ENCODE measurements around the gene OR8I2. TPM values are rescaled to one million over a fixed set of nuclear protein-coding genes. Genes with fewer than 3 reads are reported as not detected.
"Not testable (repeated sequence)": the region's sequence is repeated elsewhere in the genome, so short reads cannot be mapped to it uniquely, and the experiment has no call there.

Gene OR8I2
- not detected in 2 replicates for total RNA-seq
- not detected for polyA plus RNA-seq (2012)

- no peak for DNase-seq (ENCODE audit: low read depth)
Observed at GRCh38 chr11:56093008-56093407, at the start of gene OR8I2. Gene OR8I2, plus strand, starts transcription at chr11:56093308. Its CDS starts 0 bp downstream, at chr11:56093308.

- DNase-seq (ENCODE audit: low read depth), result no peak
Observed at GRCh38 chr11:56045538-56045937, 47.6 kb upstream of the OR8I2 start.

GRCh38 chr11:56048480-56048879 is 44.6 kb upstream of the OR8I2 start:
- DNase-seq (ENCODE audit: low read depth), result no peak

GRCh38 chr11:56049487-56049886 is 43.6 kb upstream of the OR8I2 start:
- DNase-seq (ENCODE audit: low read depth), result no peak

- DNase-seq (ENCODE audit: low read depth), result not testable (repeated sequence)
Observed at GRCh38 chr11:56056366-56056765, 36.7 kb upstream of the OR8I2 start.

- not testable (repeated sequence) for DNase-seq (ENCODE audit: low read depth)
Observed at GRCh38 chr11:56057661-56058237, 35.4 kb upstream of the OR8I2 start.

- DNase-seq (ENCODE audit: low read depth), result not testable (repeated sequence)
Observed at GRCh38 chr11:56058260-56058780, 34.8 kb upstream of the OR8I2 start.

GRCh38 chr11:56066980-56067379 is 26.1 kb upstream of the OR8I2 start:
- no peak for DNase-seq (ENCODE audit: low read depth)

GRCh38 chr11:56089697-56090096 is 3.4 kb upstream of the OR8I2 start:
- DNase-seq (ENCODE audit: low read depth), result no peak

- no peak for DNase-seq (ENCODE audit: low read depth)
Observed at GRCh38 chr11:56103210-56103737, 10.2 kb downstream of the OR8I2 start, which contains the start of gene OR8H2. Gene OR8H2, plus strand, starts transcription at chr11:56103687. Its CDS starts 1,356 bp downstream, at chr11:56105043.

GRCh38 chr11:56122073-56122472 is 29.0 kb downstream of the OR8I2 start, which contains the start of gene OR8H3:
Gene OR8H3, plus strand, starts transcription at chr11:56122373. Its CDS starts 0 bp downstream, at chr11:56122373.
- no peak for DNase-seq (ENCODE audit: low read depth)

- DNase-seq (ENCODE audit: low read depth), result no peak
Observed at GRCh38 chr11:56140151-56140661, 47.1 kb downstream of the OR8I2 start, which contains the start of gene OR8J3. Gene OR8J3, minus strand, starts transcription at chr11:56140201. Its CDS starts 2,483 bp downstream, at chr11:56137718.

- not testable (repeated sequence) for DNase-seq (ENCODE audit: low read depth)
Observed at GRCh38 chr11:56143681-56144080, 50.6 kb downstream of the OR8I2 start.

Other genes with a start within 250 kb of the OR8I2 start
- gene TRIM51, start 210.0 kb upstream of the OR8I2 start, total RNA-seq, result not detected in 2 replicates
- not detected in 2 replicates for gene OR5W2, start 178.7 kb upstream of the OR8I2 start, total RNA-seq
- not detected in 2 replicates for gene OR5I1, start 156.9 kb upstream of the OR8I2 start, total RNA-seq
- not detected in 2 replicates for gene OR10AG1, start 123.4 kb upstream of the OR8I2 start, total RNA-seq
- gene OR5F1, start 98.7 kb upstream of the OR8I2 start, total RNA-seq, result not detected in 2 replicates
- gene OR5AS1, start 65.7 kb upstream of the OR8I2 start, total RNA-seq, result not detected in 2 replicates
- gene OR8H2, start 10.4 kb downstream of the OR8I2 start, total RNA-seq, result not detected in 2 replicates
- gene OR8H3, start 29.1 kb downstream of the OR8I2 start, total RNA-seq, result not detected in 2 replicates
- not detected in 2 replicates for gene OR8J3, start 46.9 kb downstream of the OR8I2 start, total RNA-seq
- not detected in 2 replicates for gene OR8K5, start 67.0 kb downstream of the OR8I2 start, total RNA-seq
- not detected in 2 replicates for gene OR5J2, start 83.3 kb downstream of the OR8I2 start, total RNA-seq
- gene OR5T2, start 140.9 kb downstream of the OR8I2 start, total RNA-seq, result not detected in 2 replicates
- not detected in 2 replicates for gene OR5T3, start 158.9 kb downstream of the OR8I2 start, total RNA-seq
- not detected in 2 replicates for gene OR5T1, start 180.8 kb downstream of the OR8I2 start, total RNA-seq
- not detected in 2 replicates for gene OR8H1, start 198.9 kb downstream of the OR8I2 start, total RNA-seq
- gene OR8K3, start 221.8 kb downstream of the OR8I2 start, total RNA-seq, result not detected in 2 replicates